GM18951 (cell line): ENCODE measurements around the gene BCR.

Experiments used
- POLR2A ChIP-seq: IDR thresholded peaks from 4 replicates; pipeline ENCODE4 v1.6.1; 2011; ENCODE audit warnings: mild to moderate bottlenecking; ENCODE audit not compliant: insufficient read length, insufficient read depth; ENCODE audit errors: extremely low read depth
- in situ Hi-C: fragments of 300-500 bp; cut with MboI; formaldehyde crosslinking; loops from one replicate; pipeline ENCODE4 v1.12.0; 2022; ENCODE audit warnings: low sequenced_read_pairs, mixed read lengths, inconsistent platforms; ENCODE audit not compliant: unreplicated experiment

The BCR gene

GRCh38 chr22:23214398-23214797 lies 34.1 kb downstream of the BCR start:
- in situ Hi-C loops, result no loop called here
- no peak for TF ChIP-seq POLR2A

GRCh38 chr22:23215294-23216241 lies 35.3 kb downstream of the BCR start:
- in situ Hi-C loops, result no loop called here
- TF ChIP-seq POLR2A, result no peak

DNA sequence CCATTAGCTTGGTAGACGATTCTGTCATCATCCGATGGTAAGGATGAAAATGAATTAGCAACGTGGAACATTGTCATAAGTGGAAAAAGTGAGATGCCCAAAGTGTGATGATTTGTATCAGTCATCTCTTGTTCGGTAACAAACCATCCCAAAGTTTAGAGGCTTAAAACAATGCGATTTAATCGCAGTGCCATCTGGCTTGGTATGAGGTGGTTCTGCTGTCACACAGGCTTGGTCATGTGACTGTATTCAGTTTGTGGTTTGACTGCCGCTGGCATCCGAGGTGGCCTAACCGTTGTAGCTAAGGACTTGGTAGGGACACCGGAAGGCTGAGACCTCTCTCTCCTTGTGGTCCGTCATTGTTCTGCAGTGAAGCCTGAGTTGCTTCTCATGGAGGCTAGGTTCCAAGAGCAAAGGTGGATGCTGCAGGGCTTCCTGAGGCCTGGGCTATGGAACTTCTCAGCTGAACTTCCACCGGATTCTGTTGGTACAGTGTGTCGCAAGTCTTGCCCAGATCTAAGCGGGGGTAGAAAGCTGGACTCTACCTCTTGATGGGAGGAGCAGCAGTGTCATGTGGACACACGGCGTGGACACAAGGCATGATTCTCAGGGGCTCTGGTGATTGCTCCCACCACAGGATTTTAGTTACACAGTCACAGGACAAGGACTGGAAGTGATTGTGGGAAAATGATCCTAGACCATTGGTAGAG lies 36.3 kb downstream of the BCR start:
- no peak for TF ChIP-seq POLR2A
- in situ Hi-C loops, result no loop called here

- in situ Hi-C loops, result no loop called here
Observed at GRCh38 chr22:23217171-23218052, 37.1 kb downstream of the BCR start.

DNA sequence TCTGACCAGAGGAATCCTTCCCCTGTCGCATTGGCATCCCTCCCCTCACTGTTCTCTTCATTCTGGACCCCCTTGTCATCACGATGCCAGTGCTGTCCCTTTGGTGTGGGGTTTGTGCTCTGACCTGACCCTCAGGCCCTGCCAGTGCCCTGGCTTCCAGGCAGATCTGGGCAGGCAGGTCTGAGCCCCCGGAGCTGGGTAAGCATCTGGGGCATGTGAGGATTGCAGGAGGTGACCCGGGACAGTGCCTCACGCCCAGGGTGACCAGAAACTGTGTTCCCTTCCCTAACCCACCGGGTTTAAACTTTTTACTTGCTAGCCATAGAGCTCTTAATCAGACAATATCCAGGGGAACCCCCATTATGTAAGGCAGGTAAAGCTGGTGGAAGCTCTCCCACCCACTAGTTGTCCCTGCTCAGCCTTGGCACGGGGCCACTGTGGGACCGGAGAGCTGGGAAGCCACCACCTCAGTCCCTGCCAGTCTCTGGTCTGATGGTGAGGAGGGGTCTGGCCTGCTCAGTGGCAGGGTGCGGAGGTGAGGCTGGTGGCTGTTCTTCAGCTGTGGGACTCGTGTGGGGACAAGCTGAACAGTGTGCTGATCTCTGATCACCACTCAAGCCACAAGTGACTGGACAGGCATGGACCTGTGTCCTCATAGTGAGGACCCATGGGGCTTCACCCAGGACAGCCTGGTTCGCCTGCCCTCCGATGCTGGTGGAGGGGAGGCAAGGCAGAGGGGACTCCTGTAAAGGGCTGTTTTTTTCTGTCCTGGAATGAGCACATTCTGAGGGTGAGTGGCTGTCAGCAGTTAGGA lies 38.0 kb downstream of the BCR start:
- in situ Hi-C loops, result no loop called here

More at GRCh38 chr22:23217171-23218052, 37.1 kb downstream of the BCR start:
- no peak for TF ChIP-seq POLR2A

DNA sequence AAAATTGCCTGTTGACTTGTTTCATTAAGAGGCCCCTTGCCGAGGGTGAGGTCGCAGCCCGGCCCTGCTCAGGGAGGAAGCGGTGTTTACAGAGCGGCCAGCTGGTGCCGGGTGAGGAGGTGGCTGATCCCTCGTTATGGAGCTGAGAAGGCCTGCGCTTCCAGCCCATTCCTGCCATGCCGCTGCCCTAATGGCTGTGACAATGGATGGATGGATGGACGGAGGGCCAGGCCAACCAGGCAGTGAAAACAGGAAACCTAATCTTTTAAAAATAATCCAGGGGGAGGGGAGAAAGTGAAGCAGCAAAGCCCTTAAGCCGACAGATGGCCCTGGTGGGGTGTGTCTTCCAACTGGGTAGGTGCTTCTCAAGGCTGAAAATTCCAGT lies 38.5 kb downstream of the BCR start:
- TF ChIP-seq POLR2A, result no peak
- in situ Hi-C loops, result no loop called here

More for the DNA sequence above, 38.0 kb downstream of the BCR start:
- TF ChIP-seq POLR2A, result no peak

DNA sequence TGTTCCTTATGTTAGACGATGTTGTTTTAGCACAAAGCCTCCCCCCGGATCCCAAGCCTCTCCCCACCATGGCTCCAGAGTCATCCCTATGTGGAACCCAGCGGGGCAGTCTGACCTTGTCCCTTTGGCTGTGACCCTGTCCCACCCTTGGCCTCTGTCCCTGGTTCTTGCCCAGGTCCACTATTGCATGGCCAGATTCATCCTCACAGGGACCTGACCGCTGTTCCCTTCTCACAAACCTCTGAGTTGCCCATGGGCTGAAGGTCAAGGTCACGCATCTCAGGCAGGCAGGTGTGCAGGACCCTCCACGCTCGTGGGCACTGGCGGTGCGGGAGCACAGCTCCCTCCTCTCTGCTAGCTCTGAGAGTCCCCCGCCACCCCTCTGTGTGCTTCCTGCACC lies 39.0 kb downstream of the BCR start:
- in situ Hi-C loops, result no loop called here
- TF ChIP-seq POLR2A, result no peak

DNA sequence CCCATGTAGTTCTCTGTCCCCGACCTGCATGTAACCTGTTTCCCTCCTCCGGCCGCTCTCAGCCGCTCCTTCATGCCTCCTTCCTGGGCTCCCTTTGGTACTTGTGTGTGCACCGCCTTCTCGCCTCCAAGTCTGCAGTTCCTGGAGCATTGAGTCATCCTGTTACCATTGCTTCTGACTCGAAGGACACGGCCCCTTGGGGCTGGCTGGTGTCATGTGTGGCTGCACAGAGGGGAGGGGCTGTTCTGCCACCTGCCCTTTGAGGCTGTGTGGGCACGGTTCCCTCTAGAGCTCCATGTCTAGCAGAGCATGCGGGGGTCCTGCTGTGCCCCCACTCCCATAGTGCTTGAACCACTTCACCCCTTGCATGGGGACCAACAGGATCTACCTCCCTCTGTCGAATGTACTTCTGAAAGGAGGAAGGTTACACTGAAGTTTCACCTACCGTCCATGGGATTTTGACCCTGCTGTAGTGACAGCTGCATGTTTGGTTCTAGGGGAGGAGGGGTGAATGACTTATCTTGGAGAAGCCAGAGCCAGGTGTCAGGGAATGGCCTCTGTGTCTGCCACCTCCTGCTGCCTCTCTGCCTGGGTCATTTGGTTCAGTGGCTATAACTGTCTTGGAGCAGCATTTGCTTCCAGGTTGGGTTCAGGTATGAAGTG lies 39.6 kb downstream of the BCR start:
- no peak for TF ChIP-seq POLR2A
- in situ Hi-C loops, result no loop called here

DNA sequence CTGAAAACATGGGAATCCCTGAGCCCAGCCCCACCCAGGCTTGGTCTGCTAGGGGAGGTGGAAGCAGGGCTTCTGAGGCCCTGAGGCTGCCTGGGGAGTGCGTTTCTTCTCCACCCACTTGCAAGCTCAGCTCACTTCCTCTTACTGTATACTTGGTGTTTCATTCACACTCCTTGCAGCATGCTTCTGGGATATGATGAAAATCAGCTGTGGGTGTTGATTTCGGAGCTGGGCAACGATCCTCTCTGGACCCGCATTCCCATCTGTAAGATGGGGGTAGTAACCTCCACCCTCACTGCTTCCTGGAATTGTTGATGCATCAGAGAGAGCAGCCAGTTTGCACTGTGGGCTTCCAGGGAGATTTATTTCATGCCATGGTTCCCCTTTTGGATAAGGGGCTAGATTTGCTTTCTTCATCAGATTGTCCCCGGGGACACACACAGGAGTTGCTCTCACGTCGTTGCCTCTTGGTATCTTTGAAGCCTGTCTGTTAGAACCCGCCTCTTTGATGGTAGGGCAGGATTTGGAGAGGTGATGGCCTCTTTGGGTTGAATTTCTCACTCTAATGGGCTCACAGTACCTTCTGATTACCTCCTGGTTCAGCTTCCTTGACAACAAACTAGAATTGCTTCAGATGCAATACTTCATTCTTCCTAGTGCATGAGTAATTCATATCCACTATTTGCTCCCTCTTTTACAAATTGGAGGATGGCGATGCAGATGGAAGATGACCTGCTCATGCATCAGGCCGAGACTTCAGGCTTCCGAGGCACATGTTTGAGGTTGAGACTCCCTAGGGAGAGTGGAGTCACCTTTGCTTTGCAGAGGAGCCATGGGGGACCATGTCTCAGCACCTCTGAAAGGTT lies 40.4 kb downstream of the BCR start:
- TF ChIP-seq POLR2A, result no peak
- in situ Hi-C loops, result no loop called here

GRCh38 chr22:23221351-23221804 lies 41.1 kb downstream of the BCR start:
- TF ChIP-seq POLR2A, result no peak
- in situ Hi-C loops, result no loop called here
